ENCODE data around the gene OR6S1.
"Not testable (repeated sequence)": the region's sequence is repeated elsewhere in the genome, so short reads cannot be mapped to it uniquely, and the experiment has no call there.

The OR6S1 gene

DNA sequence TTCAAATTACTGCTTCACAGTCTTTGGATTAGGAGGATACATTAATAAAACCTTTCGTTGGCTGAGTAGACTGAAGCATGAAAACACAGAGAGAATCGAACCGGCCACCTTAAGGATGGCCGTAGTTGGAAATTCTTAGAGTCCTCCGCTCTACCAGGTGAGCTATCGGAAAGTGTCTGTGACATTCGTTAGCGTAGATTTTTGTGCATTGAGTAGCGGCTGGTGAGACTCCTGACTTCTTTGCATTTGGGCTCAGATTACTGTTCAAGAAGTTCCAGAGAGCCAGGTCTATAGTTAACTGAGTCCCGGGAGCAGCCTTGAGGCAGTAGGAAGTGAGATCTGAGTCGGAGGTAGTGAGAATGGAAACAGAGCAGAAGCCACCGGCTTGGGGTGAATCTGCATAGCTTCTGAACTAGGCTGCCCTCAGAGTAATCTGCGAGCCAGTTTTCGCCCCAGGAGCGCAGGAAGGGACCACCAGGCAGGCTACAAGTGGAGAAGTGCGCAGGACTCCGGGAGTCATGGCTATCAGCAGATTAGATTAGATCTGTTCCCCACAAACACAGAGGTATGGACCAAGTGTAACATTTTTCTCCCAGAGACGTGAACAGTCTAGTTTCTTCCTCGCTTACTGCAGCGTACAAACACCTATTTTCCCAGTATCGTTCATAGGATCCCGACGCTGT lies 11.0 kb downstream of the OR6S1 start:
- DNase-seq, result no peak

DNA sequence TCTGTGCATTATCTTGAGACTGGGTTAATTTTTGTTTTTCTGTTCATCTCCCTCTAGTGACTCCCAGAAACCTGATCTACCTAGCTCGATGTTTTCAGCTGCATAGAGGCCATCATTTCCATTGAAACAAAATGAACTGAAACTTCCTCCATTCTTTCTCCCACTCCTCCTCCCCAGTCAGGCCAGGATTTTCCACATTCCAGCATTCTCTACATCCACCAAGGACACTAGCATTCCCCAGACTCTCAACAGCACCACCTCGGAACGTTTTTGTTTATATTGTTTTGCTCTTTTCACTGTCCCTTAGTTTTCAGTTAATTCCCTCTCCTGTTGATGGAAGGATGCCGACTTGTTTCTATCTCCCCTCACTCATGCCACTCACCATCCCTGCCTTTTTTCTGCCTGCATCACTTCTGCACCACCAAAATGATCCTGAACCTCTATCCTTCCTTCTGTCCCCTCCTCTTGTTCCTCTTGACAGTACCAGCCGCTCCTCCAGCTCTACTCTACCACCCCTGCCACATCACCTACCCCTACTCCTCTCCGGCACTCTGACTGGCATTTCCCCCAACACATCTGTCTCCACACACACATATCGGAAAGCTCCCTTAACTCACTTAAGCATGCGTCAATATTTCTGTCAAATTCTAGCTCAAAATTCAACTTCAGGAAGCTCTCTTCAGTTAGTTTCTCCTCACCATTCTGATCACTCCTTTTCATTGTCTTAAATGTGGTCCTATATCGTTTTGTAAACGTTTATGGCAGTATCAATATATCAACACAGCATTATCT lies 13.2 kb downstream of the OR6S1 start:
- no peak for DNase-seq

DNA sequence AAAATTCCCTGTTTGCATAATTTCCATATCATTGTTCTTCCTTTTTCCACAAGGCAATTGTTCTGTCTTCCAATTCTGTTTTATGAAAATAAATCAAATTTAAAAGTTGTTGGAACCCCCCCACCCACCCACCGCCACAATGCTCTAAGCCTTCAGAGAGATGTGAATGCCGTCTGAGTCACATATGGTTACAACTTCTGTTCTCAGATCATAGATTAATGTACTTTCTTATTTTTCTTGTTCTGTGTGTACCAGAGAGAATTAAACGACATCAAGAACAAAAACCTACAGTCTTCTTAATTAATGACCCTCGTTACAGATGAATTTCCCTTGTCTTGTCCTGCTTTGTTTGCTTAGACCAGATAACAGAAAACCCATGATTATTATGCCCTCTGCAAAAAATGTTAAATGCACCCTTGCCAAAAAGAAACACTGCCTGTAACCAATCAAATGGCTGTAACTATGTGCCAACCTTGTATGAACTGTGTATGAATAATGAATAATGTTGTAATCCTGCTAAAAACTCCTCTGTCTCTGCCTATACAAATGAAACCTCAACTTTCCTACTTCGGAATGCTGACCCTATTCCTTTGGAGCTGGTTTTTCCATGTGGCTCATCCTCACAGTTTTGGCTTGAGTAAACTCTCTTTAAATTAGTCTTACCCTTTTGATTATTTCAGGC lies 14.0 kb downstream of the OR6S1 start:
- no peak for DNase-seq

GRCh38 chr14:20626274-20626673 lies 15.2 kb downstream of the OR6S1 start:
- no peak for DNase-seq

GRCh38 chr14:20624495-20625070 lies 16.9 kb downstream of the OR6S1 start:
- no peak for DNase-seq

- DNase-seq, result no peak
Measured at GRCh38 chr14:20623798-20624197, 17.7 kb downstream of the OR6S1 start.

DNA sequence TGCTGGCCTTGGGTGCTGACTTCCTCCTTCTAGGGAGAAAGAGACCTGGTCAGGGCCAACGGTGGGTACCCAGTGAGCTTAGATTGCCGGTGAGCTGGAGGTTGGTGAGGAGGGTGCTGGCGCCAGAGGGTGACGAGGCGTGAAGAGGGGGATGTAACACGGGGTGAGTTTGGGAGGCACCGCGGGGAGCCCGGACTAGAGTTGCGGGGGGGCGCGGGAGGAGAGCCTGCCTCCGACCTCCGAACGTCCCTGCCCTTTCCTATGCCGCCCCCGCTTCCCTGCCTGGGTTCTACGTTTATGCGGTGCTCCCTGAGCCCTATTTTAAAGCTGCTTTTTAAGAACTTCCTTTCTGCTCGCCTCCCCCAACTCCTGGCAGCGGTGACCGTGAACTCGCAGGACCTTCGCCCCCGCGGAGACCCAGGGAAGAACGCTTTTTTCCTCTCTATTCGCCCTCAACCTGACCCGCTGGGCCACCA lies 18.6 kb downstream of the OR6S1 start:
- DNase-seq, result no peak

GRCh38 chr14:20620798-20621478 lies 20.6 kb downstream of the OR6S1 start:
- no peak for DNase-seq

GRCh38 chr14:20619688-20620087 lies 21.8 kb downstream of the OR6S1 start:
- not testable (repeated sequence) for DNase-seq

DNA sequence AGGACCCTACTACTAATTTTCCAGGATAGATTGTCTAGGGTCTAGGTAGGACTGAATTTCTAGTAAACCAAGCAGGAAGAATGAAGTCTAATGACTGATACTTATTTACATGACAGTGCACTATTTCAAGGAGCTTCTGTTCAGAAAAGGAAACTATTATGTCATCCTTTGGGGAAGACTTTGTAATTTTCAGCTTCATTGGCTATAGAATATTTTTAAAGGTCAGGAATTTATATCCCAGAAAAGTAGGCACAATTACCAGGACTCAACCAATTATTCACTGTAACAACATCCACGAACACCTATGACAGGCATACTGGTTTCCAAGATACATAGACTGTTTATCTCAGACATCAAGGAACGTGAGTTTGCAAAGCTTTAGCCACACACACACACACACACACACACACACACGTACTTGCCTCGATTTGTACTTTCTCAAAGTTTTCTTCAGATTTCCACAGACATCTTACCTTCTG lies 23.2 kb downstream of the OR6S1 start:
- DNase-seq, result no peak

DNA sequence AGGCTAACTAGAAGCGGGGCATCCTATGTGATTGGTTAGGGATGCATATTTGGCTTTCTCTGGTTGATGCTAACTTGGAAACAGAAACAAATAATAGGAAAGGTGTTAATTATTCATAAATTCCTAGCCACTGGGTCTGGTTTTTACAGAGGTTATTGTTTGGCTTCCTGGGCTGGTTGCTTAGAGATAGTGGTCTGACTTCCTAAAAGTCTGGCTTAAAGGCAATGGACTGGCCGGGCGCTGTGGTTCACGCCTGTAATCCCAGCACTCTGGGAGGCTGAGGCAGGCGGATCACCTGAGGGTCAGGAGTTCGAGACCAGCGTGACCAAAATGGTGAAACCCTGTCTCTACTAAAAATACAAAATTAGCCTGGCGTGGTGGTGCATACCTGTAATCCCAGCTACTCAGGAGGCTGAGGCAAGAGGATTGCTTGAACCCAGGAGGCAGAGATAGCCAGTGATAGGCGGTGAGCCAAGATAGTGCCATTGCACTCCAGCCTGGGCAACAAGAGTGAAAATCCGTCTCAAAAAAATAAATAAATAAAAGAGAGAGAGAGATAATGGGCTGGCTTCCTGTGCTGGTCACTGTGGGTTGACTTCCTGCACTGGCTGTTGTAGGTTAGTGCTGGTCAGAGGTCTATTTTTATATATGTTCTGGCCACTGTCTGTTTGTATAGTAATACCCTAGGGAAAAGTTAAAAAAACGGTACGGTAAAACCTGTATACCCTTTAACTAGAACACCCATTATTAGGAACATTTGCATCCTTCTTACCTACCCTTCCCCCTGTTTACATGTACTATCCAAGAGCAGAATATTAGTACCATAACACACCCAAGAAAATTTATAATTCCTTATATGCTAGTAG lies 24.1 kb downstream of the OR6S1 start:
- no peak for DNase-seq

- DNase-seq, result no peak
Measured at GRCh38 chr14:20615996-20616395, 25.5 kb downstream of the OR6S1 start.

- no peak for DNase-seq
Measured at GRCh38 chr14:20614038-20614840, 27.3 kb downstream of the OR6S1 start.

GRCh38 chr14:20613094-20614037 lies 28.1 kb downstream of the OR6S1 start:
- peak; percentile 81 for DNase-seq

GRCh38 chr14:20612403-20612802 lies 29.1 kb downstream of the OR6S1 start:
- DNase-seq, result no peak

- DNase-seq, result no peak
Measured at GRCh38 chr14:20611277-20611676, 30.2 kb downstream of the OR6S1 start.

DNA sequence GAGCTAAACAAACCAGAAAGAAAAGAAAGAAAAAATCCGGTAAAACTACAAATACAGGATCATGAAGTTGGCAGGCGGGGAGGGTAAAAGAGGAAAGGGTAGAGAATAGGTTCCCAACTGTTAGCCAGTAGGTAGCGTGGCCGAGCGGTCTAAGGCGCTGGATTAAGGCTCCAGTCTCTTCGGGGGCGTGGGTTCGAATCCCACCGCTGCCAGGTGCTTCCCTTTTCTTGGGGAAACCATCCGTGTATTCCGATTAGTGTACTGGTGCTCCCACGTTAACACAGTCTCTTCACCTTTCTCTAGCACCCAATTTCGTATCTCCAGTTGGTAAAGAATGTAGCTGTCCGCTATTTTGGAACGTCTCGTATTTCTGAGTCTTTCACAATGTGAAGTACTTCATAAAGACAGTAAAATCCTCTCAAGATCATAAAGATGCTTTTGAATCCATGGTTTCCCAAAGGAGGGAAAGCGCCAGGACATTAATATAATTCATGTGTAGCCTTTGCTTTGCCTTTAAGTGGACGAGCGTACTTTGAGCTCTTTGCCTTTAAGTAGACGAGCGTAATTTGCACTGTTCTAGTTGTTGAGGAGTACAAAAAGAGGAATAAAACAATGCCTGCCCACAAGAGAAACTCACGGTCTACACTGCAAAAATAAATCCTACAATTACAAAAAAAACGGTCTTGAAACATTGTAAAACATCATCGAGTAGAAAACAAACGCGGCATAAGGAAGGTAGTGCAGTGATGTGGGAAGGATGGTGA lies 31.3 kb downstream of the OR6S1 start:
- DNase-seq, result peak; percentile 68

- peak; percentile 79 for DNase-seq
Measured at GRCh38 chr14:20609215-20610001, 32.1 kb downstream of the OR6S1 start.
